Measurements from ENCODE around the gene BNC2. TPM values are rescaled to one million over a fixed set of nuclear protein-coding genes. Genes with fewer than 3 reads are reported as not detected.

The BNC2 gene
- total RNA-seq, 1 experiment from 2014 or later = 5.7 TPM

GRCh38 chr9:16411311-16411710, 459.2 kb downstream of the BNC2 start:
- ChIA-PET POLR2A (no interaction called here), CTCF (no interaction called here)
- Histone ChIP-seq H3K36me3 (ENCODE audit: control insufficient read depth, insufficient read depth, low read length) (no peaks in the 10 kb centered on the region), H3K9me3 (ENCODE audit: control insufficient read depth, insufficient read depth, low read depth, low read length) (no peaks in the 10 kb centered on the region), H3K4me3 (ENCODE audit: low read depth in 2 of 2, low read length in 2 of 2) (no peak overlapping the region), H3K27me3 (ENCODE audit: control insufficient read depth, insufficient read depth, low read length) (no peaks in the 10 kb centered on the region), H3K4me1 (ENCODE audit: control insufficient read depth, insufficient read depth, low read length) (no peaks in the 10 kb centered on the region), H3K27ac (ENCODE audit: low read length) (no peak overlapping the region)
- intact Hi-C loops (cut with micrococcal nuclease; ENCODE audit: unreplicated experiment) = no loop called here
- BruUV-seq (replicated peaks) = no TSS peak
- TF ChIP-seq TCF7L2 (IDR thresholded peaks at IDR 0.05; ENCODE audit: low read depth, low read length) (no peak), SIN3A (IDR thresholded peaks at IDR 0.05; ENCODE audit: borderline replicate concordance, insufficient read depth, low read depth, low read length) (no peak), POLR2AphosphoS5 (IDR thresholded peaks at IDR 0.05; ENCODE audit: low read depth, low read length) (no peak)
- TF ChIP-seq, protein P1, sequence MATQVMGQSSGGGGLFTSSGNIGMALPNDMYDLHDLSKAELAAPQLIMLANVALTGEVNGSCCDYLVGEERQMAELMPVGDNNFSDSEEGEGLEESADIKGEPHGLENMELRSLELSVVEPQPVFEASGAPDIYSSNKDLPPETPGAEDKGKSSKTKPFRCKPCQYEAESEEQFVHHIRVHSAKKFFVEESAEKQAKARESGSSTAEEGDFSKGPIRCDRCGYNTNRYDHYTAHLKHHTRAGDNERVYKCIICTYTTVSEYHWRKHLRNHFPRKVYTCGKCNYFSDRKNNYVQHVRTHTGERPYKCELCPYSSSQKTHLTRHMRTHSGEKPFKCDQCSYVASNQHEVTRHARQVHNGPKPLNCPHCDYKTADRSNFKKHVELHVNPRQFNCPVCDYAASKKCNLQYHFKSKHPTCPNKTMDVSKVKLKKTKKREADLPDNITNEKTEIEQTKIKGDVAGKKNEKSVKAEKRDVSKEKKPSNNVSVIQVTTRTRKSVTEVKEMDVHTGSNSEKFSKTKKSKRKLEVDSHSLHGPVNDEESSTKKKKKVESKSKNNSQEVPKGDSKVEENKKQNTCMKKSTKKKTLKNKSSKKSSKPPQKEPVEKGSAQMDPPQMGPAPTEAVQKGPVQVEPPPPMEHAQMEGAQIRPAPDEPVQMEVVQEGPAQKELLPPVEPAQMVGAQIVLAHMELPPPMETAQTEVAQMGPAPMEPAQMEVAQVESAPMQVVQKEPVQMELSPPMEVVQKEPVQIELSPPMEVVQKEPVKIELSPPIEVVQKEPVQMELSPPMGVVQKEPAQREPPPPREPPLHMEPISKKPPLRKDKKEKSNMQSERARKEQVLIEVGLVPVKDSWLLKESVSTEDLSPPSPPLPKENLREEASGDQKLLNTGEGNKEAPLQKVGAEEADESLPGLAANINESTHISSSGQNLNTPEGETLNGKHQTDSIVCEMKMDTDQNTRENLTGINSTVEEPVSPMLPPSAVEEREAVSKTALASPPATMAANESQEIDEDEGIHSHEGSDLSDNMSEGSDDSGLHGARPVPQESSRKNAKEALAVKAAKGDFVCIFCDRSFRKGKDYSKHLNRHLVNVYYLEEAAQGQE (IDR thresholded peaks at IDR 0.05; ENCODE audit: insufficient read depth in 1 of 2, low read depth in 2 of 2, low read length in 1 of 2) = no peak
- TF ChIP-seq, protein P2, sequence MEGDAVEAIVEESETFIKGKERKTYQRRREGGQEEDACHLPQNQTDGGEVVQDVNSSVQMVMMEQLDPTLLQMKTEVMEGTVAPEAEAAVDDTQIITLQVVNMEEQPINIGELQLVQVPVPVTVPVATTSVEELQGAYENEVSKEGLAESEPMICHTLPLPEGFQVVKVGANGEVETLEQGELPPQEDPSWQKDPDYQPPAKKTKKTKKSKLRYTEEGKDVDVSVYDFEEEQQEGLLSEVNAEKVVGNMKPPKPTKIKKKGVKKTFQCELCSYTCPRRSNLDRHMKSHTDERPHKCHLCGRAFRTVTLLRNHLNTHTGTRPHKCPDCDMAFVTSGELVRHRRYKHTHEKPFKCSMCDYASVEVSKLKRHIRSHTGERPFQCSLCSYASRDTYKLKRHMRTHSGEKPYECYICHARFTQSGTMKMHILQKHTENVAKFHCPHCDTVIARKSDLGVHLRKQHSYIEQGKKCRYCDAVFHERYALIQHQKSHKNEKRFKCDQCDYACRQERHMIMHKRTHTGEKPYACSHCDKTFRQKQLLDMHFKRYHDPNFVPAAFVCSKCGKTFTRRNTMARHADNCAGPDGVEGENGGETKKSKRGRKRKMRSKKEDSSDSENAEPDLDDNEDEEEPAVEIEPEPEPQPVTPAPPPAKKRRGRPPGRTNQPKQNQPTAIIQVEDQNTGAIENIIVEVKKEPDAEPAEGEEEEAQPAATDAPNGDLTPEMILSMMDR (IDR thresholded peaks at IDR 0.05) = no peak
- ATAC-seq (no peak), DNase-seq (ENCODE audit: low read depth, low spot score) (no peak)
- in situ Hi-C loops (cut with HindIII; ENCODE audit: low pct_unique_long_range_greater_than_20kb, low sequenced_read_pairs) = no loop called here

DNA sequence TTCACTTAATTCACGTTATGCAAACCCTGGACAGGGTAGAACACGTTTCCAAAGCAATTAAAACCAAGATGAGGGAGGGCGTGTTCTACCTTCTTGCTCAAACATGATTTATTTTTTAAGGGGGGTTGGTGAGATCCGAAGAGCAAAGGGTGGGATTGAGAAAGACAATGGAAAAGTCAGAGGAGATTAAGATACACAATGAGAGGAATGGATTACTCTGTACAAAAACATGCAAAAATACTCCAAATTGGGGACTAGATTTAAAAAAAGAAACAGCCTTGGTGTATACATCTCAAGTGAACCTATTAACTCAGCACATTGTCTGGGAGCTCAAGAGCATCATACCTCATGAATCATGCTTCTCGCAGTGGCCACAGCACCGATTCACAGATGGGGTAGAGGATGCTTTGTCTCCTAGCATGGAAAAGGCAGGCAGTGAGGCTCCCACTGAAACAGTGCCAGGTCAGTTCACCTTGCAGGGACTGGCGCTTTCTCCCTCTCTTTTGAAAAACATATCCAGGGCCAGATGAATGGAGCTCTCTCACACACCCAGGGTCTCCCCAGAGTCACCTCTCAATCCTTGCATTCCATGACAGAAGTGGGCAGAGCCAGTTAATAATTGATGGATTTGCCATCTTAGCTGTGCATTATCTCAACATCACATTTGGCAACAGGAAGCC, 459.7 kb downstream of the BNC2 start:
- H3K27ac ChIP-seq (ENCODE audit: low read length) = no peak overlapping the region
- CTCF ChIA-PET = no interaction called here
- BruUV-seq (replicated peaks) = no TSS peak
- no peak for DNase-seq (ENCODE audit: low read depth, low spot score)
- H3K36me3 ChIP-seq (ENCODE audit: control insufficient read depth, insufficient read depth, low read length) = no peaks in the 10 kb centered on the region
- no peak for ATAC-seq
- H3K4me1 ChIP-seq (ENCODE audit: control insufficient read depth, insufficient read depth, low read length) = no peaks in the 10 kb centered on the region
- no peaks in the 10 kb centered on the region for H3K27me3 ChIP-seq (ENCODE audit: control insufficient read depth, insufficient read depth, low read length)
- TF ChIP-seq TCF7L2 (IDR thresholded peaks at IDR 0.05; ENCODE audit: low read depth, low read length) = no peak
- no peak for TF ChIP-seq POLR2AphosphoS5 (IDR thresholded peaks at IDR 0.05; ENCODE audit: low read depth, low read length)
- TF ChIP-seq, protein P1 (IDR thresholded peaks at IDR 0.05; ENCODE audit: insufficient read depth in 1 of 2, low read depth in 2 of 2, low read length in 1 of 2) = no peak
- TF ChIP-seq, protein P2 (IDR thresholded peaks at IDR 0.05) = no peak
- no peak for TF ChIP-seq SIN3A (IDR thresholded peaks at IDR 0.05; ENCODE audit: borderline replicate concordance, insufficient read depth, low read depth, low read length)
- H3K4me3 ChIP-seq (ENCODE audit: low read depth in 2 of 2, low read length in 2 of 2) = no peak overlapping the region
- POLR2A ChIA-PET = no interaction called here
- intact Hi-C loops (cut with micrococcal nuclease; ENCODE audit: unreplicated experiment) = no loop called here
- in situ Hi-C loops (cut with HindIII; ENCODE audit: low pct_unique_long_range_greater_than_20kb, low sequenced_read_pairs) = no loop called here
- H3K9me3 ChIP-seq (ENCODE audit: control insufficient read depth, insufficient read depth, low read depth, low read length) = no peaks in the 10 kb centered on the region

Measured in Panc1 (cell line).